Testis (tissue), 3 donors: ENCODE results near the gene ZNF775. TPM values are rescaled to one million over a fixed set of nuclear protein-coding genes. Genes with fewer than 3 reads are reported as not detected.

Experiments
- DNase-seq: peaks from one replicate; pipeline ENCODE4 v3.0.0-alpha.2; 2019
- H3K27ac ChIP-seq, 2 donors: fragments of 200-600 bp; sonication (generic); one replicate each; pipeline ENCODE4 v1.5.1; 2019
- H3K27me3 ChIP-seq: fragments of 200-600 bp; sonication (generic); one replicate; pipeline ENCODE4 v1.5.1; 2019
- H3K36me3 ChIP-seq: fragments of 200-600 bp; sonication (generic); one replicate; pipeline ENCODE4 v1.5.1; 2017; ENCODE audit warnings: low read depth; ENCODE audit errors: missing control alignments
- H3K4me1 ChIP-seq: fragments of 200-600 bp; sonication (generic); one replicate; pipeline ENCODE4 v1.5.1; 2019
- H3K4me3 ChIP-seq, 2 donors: fragments of 200-600 bp; sonication (generic); one replicate each; pipeline ENCODE4 v1.5.1; 2017 to 2019
- H3K9me3 ChIP-seq: fragments of 200-600 bp; sonication (generic); one replicate; pipeline ENCODE4 v1.5.1; 2017
- CTCF ChIP-seq, 3 experiments: fragments of 450-650 bp in 2 of 3; fragments of 200-600 bp in 1 of 3; sonication (generic) in 1 of 3; IDR thresholded peaks; one replicate each; pipeline ENCODE4 v1.5.1; 2016 to 2019; ENCODE audit warnings: antibody characterized with exemption in 3 of 3, mild to moderate bottlenecking in 2 of 3, moderate library complexity in 1 of 3
- POLR2A ChIP-seq: fragments of 450-650 bp; IDR thresholded peaks from one replicate; pipeline ENCODE4 v1.6.1; 2017; ENCODE audit warnings: antibody characterized with exemption, mild to moderate bottlenecking, moderate library complexity
- WGBS, 2 donors: methylation state at CpG; one replicate each; pipeline ENCODE4 v1.1.5; 2018; 5-methylcytosine and 5-hydroxymethylcytosine counted together
- intact Hi-C: fragments of 100-400 bp; cut with DNase I; formaldehyde crosslinking; loops from one replicate; pipeline ENCODE4 v1.15.1; 2023; ENCODE audit warnings: low total_unique reads
- polyA plus RNA-seq: library from polyadenylated mRNA; stranded (reverse); fragments of 350-450 nt; fragmentation: Illumina TruSeq; extraction: RNeasy Lipid Tissue Mini Kit (QIAGEN cat#74804); gene quantifications from one replicate; pipeline ENCODE4 v1.2.3, GENCODE V29; 2014; ENCODE audit warnings: low read depth, low replicate concordance; ENCODE audit not compliant: insufficient read depth
- total RNA-seq, 2 donors: library from RNA; depleted of rRNA; stranded (reverse); fragments of >200 nt; gene quantifications; one replicate each; pipeline ENCODE4 v1.2.3, GENCODE V29; 2016

Gene ZNF775
- total and polyA plus RNA-seq, 3 donors from 2014 or later = 5.2 to 14.1 (median 11.0) TPM

- DNase-seq = peak; percentile 76
- H3K27me3 ChIP-seq = no peaks in the 10 kb centered on the region
- H3K27ac ChIP-seq = peak overlapping the region; percentile 68 to 74
- H3K4me1 ChIP-seq = peaks cover 26% of the 10 kb centered on the region
- intact Hi-C loops = no loop called here
- H3K4me3 ChIP-seq = peak overlapping the region; percentile 52 to 68
- no peaks in the 10 kb centered on the region for H3K36me3 ChIP-seq
- no peak for TF ChIP-seq POLR2A
- no peak for TF ChIP-seq CTCF (IDR thresholded peaks at IDR 0.05)
- WGBS, 2 donors = 5 to 16% methylated on average over 13 to 33 of the region's 39 CpGs
- H3K9me3 ChIP-seq = no peaks in the 10 kb centered on the region
Measured at GRCh38 chr7:150340024-150340749, 38.9 kb upstream of the ZNF775 start.

GRCh38 chr7:150340875-150341262 is 38.3 kb upstream of the ZNF775 start:
- intact Hi-C loops = no loop called here
- Histone ChIP-seq H3K4me1 (peaks cover 21% of the 10 kb centered on the region), H3K27me3 (no peaks in the 10 kb centered on the region), H3K36me3 (no peaks in the 10 kb centered on the region), H3K27ac (peak overlapping the region; percentile 68 to 74), H3K4me3 (peak overlapping the region; percentile 52 to 68), H3K9me3 (no peaks in the 10 kb centered on the region)
- WGBS, 2 donors = 2 to 4% methylated on average over 29 of the region's 29 CpGs
- TF ChIP-seq POLR2A = no peak
- no peak for TF ChIP-seq CTCF (IDR thresholded peaks at IDR 0.05)
- no peak for DNase-seq

GRCh38 chr7:150341263-150342120 is 37.6 kb upstream of the ZNF775 start, which contains the start of gene RARRES2:
TSS of gene RARRES2 (minus strand) at chr7:150341629. CDS start at chr7:150340609, 1,020 bp downstream.
- Histone ChIP-seq H3K27ac (peak within 1 kb of the TSS; percentile 68 to 74), H3K4me3 (peak within 1 kb of the TSS; percentile 52 to 68), H3K9me3 (no peaks in the 10 kb centered on the region), H3K36me3 (no peaks in the 10 kb centered on the region), H3K27me3 (no peaks in the 10 kb centered on the region), H3K4me1 (peaks cover 21% of the 10 kb centered on the region)
- DNase-seq = peak; percentile 62
- WGBS, 2 donors = 2% methylated on average over 28 to 43 of the region's 49 CpGs
- TF ChIP-seq CTCF (IDR thresholded peaks at IDR 0.05) = no peak
- TF ChIP-seq POLR2A = no peak
- intact Hi-C loops = no loop called here

GRCh38 chr7:150342121-150342408 is 37.1 kb upstream of the ZNF775 start:
- no peaks in the 10 kb centered on the region for H3K36me3 ChIP-seq
- WGBS, 2 donors = 53 to 72% methylated on average over 9 of the region's 9 CpGs
- peaks cover 21% of the 10 kb centered on the region for H3K4me1 ChIP-seq
- no peak for TF ChIP-seq CTCF (IDR thresholded peaks at IDR 0.05)
- TF ChIP-seq POLR2A = no peak
- no peaks in the 10 kb centered on the region for H3K27me3 ChIP-seq
- H3K27ac ChIP-seq = peak overlapping the region in 1 of 2 donors; percentile 50
- intact Hi-C loops = no loop called here
- peak overlapping the region in 1 of 2 donors; percentile 68 for H3K4me3 ChIP-seq
- H3K9me3 ChIP-seq = no peaks in the 10 kb centered on the region
- DNase-seq = no peak
